Hepatocyte (in vitro differentiated cells): ENCODE data around the gene DEDD2. TPM values are rescaled to one million over a fixed set of nuclear protein-coding genes. Genes with fewer than 3 reads are reported as not detected.

Source experiments
- DNase-seq: peaks from one replicate; pipeline ENCODE4 v3.0.0-alpha.2; 2016; ENCODE audit warnings: low spot score
- H2AFZ ChIP-seq: fragments of 200-600 bp; sonication (generic); 2 replicates; pipeline ENCODE4 v1.6.0; 2016; ENCODE audit warnings: antibody characterized with exemption, mild to moderate bottlenecking
- H3K27ac ChIP-seq: fragments of 200-600 bp; sonication (generic); 2 replicates; pipeline ENCODE4 v1.5.1; 2016; ENCODE audit warnings: mild to moderate bottlenecking
- H3K27me3 ChIP-seq: fragments of 200-600 bp; sonication (generic); 2 replicates; pipeline ENCODE4 v1.6.1; 2016
- H3K36me3 ChIP-seq: fragments of 200-600 bp; sonication (generic); replicated peaks from 2 replicates; pipeline ENCODE4 v1.5.1; 2016; ENCODE audit warnings: low read depth; ENCODE audit not compliant: insufficient read depth
- H3K4me1 ChIP-seq: fragments of 200-600 bp; sonication (generic); 2 replicates; pipeline ENCODE4 v1.5.1; 2016; ENCODE audit warnings: mild to moderate bottlenecking, moderate library complexity; ENCODE audit not compliant: insufficient read depth
- H3K4me2 ChIP-seq: fragments of 200-600 bp; sonication (generic); 2 replicates; pipeline ENCODE4 v1.6.0; 2016
- H3K4me3 ChIP-seq: fragments of 200-600 bp; sonication (generic); 2 replicates; pipeline ENCODE4 v1.5.1; 2016; ENCODE audit warnings: mild to moderate bottlenecking
- H3K79me2 ChIP-seq: fragments of 200-600 bp; sonication (generic); 2 replicates; pipeline ENCODE4 v1.6.0; 2017; ENCODE audit warnings: mild to moderate bottlenecking
- H3K9me2 ChIP-seq: fragments of 200-600 bp; sonication (generic); replicated peaks from 2 replicates; pipeline ENCODE4 v1.6.0; 2017; ENCODE audit warnings: mild to moderate bottlenecking; ENCODE audit not compliant: insufficient read depth
- H3K9me3 ChIP-seq: fragments of 200-600 bp; sonication (generic); 2 replicates; pipeline ENCODE4 v1.5.1; 2016; ENCODE audit warnings: low read depth, mild to moderate bottlenecking
- H4K20me1 ChIP-seq: fragments of 200-600 bp; sonication (generic); 2 replicates; pipeline ENCODE4 v1.6.0; 2016; ENCODE audit warnings: mild to moderate bottlenecking; ENCODE audit not compliant: insufficient read depth, poor library complexity, severe bottlenecking
- CTCF ChIP-seq: fragments of 200-600 bp; sonication (generic); IDR thresholded peaks from 2 replicates; pipeline ENCODE4 v1.5.1; 2016; ENCODE audit warnings: antibody characterized with exemption, mild to moderate bottlenecking; ENCODE audit not compliant: poor library complexity
- EZH2 ChIP-seq: fragments of 200-600 bp; sonication (generic); IDR thresholded peaks from 2 replicates; pipeline ENCODE4 v1.6.1; 2016; ENCODE audit warnings: antibody characterized with exemption, mild to moderate bottlenecking, borderline replicate concordance
- EZH2phosphoT487 ChIP-seq: fragments of 200-600 bp; sonication (generic); IDR thresholded peaks from one replicate; pipeline ENCODE4 v1.6.1; 2018; ENCODE audit warnings: antibody characterized with exemption, mild to moderate bottlenecking, low read depth, moderate library complexity; ENCODE audit not compliant: unreplicated experiment, severe bottlenecking
- WGBS: methylation state at CpG from one replicate; pipeline ENCODE4 v1.1.6; 2016; ENCODE audit warnings: low lambda C conversion rate; ENCODE audit errors: missing lambda C conversion rate; 5-methylcytosine and 5-hydroxymethylcytosine counted together
- polyA plus RNA-seq: library from polyadenylated mRNA; unstranded; fragments of >200 nt; fragmentation: Nextera tagmentation; extraction: Ambion mirVana; gene quantifications from 2 replicates; pipeline ENCODE4 v1.2.1, GENCODE V29; 2016
- total RNA-seq: library from RNA; depleted of rRNA; stranded (reverse); fragments of >200 nt; gene quantifications from 2 replicates; pipeline ENCODE4 v1.2.3, GENCODE V29; 2014

The DEDD2 gene
- total and polyA plus RNA-seq, 2 experiments from 2014 or later = 34.2 to 37.8 TPM

- no peak for DNase-seq
- no peak for TF ChIP-seq CTCF
- H4K20me1 ChIP-seq = peaks cover 20% of the 10 kb centered on the region
Observed at GRCh38 chr19:42226886-42227285, 9.4 kb upstream of the DEDD2 start.

GRCh38 chr19:42225718-42226292, 8.3 kb upstream of the DEDD2 start:
- H3K9me2 ChIP-seq = no peaks in the 10 kb centered on the region
- 97% methylated on average over 26 of the region's 33 CpGs for WGBS
- no peaks in the 10 kb centered on the region for H3K27me3 ChIP-seq
- TF ChIP-seq EZH2 (no peak), EZH2phosphoT487 (no peak), CTCF (no peak)
- no peaks in the 10 kb centered on the region for H3K36me3 ChIP-seq
- peaks cover 41% of the 10 kb centered on the region for H3K79me2 ChIP-seq
- no peak for DNase-seq
- H3K27ac ChIP-seq = no peak overlapping the region
- no peaks in the 10 kb centered on the region for H3K9me3 ChIP-seq
- H2AFZ ChIP-seq = no peak overlapping the region
- no peak overlapping the region for H3K4me3 ChIP-seq
- peaks cover 20% of the 10 kb centered on the region for H4K20me1 ChIP-seq
- no peak overlapping the region for H3K4me2 ChIP-seq
- H3K4me1 ChIP-seq = peaks cover 12% of the 10 kb centered on the region

More at GRCh38 chr19:42226886-42227285, 9.4 kb upstream of the DEDD2 start:
- H3K4me3 ChIP-seq = no peak overlapping the region
- H3K27me3 ChIP-seq = no peaks in the 10 kb centered on the region
- H3K79me2 ChIP-seq = peaks cover 30% of the 10 kb centered on the region
- H3K9me2 ChIP-seq = no peaks in the 10 kb centered on the region
- no peak overlapping the region for H2AFZ ChIP-seq
- H3K9me3 ChIP-seq = no peaks in the 10 kb centered on the region
- H3K36me3 ChIP-seq = no peaks in the 10 kb centered on the region
- peaks cover 2% of the 10 kb centered on the region for H3K4me1 ChIP-seq
- no peak overlapping the region for H3K4me2 ChIP-seq
- no peak overlapping the region for H3K27ac ChIP-seq
- WGBS = 94% methylated on average over 1 of the region's 1 CpG

GRCh38 chr19:42224940-42225717, 7.7 kb upstream of the DEDD2 start:
- 98% methylated on average over 28 of the region's 37 CpGs for WGBS
- no peaks in the 10 kb centered on the region for H3K27me3 ChIP-seq
- no peak overlapping the region for H2AFZ ChIP-seq
- H3K9me3 ChIP-seq = no peaks in the 10 kb centered on the region
- peaks cover 13% of the 10 kb centered on the region for H3K4me1 ChIP-seq
- no peaks in the 10 kb centered on the region for H3K36me3 ChIP-seq
- no peak overlapping the region for H3K4me2 ChIP-seq
- TF ChIP-seq CTCF (no peak), EZH2 (no peak), EZH2phosphoT487 (no peak)
- H4K20me1 ChIP-seq = peaks cover 18% of the 10 kb centered on the region
- no peak overlapping the region for H3K27ac ChIP-seq
- DNase-seq = no peak
- peaks cover 45% of the 10 kb centered on the region for H3K79me2 ChIP-seq
- no peak overlapping the region for H3K4me3 ChIP-seq
- H3K9me2 ChIP-seq = no peaks in the 10 kb centered on the region
